Choroid plexus epithelial cell (primary cell): ENCODE data around the gene INSIG1.
A peak's percentile ranks its signal among the peaks of the same experiment; 100 is the strongest.

Experiments
- DNase-seq: peaks from one replicate; pipeline ENCODE4 v3.0.0-alpha.2; 2010; ENCODE audit warnings: low read depth
- H3K4me3 ChIP-seq: 2 replicates; pipeline ENCODE4 v1.5.1; 2011; ENCODE audit warnings: low read depth, mild to moderate bottlenecking, control low read depth, low read length, moderate library complexity
- CTCF ChIP-seq: conservative IDR thresholded peaks from 2 replicates; pipeline ENCODE4 v1.5.1; 2011; ENCODE audit warnings: low read depth, mild to moderate bottlenecking, control low read depth, inconsistent platforms, low read length, moderate library complexity

INSIG1 gene

GRCh38 chr7:155296006-155296787 is 1.5 kb upstream of the INSIG1 start:
- DNase-seq = no peak
- H3K4me3 ChIP-seq = peak overlapping the region; percentile 66
- TF ChIP-seq CTCF = no peak

- H3K4me3 ChIP-seq = peak overlapping the region; percentile 66
- TF ChIP-seq CTCF = no peak
- peak; percentile 75 for DNase-seq
These were observed 726 bp upstream of the INSIG1 start for GRCh38 chr7:155296788-155297516.

- no peak for TF ChIP-seq CTCF
- peak overlapping the region; percentile 72 for H3K4me3 ChIP-seq
- no peak for DNase-seq
These were observed 683 bp downstream of the INSIG1 start for GRCh38 chr7:155298288-155298833.

- no peak for TF ChIP-seq CTCF
- DNase-seq = peak; percentile 98
- peak overlapping the region; percentile 72 for H3K4me3 ChIP-seq
These were observed 1.3 kb downstream of the INSIG1 start for GRCh38 chr7:155298834-155299534.

GRCh38 chr7:155299535-155300202 is 2.0 kb downstream of the INSIG1 start:
- peak overlapping the region; percentile 72 for H3K4me3 ChIP-seq
- TF ChIP-seq CTCF = no peak
- DNase-seq = peak; percentile 62

- no peak for TF ChIP-seq CTCF
- DNase-seq = no peak
- peak overlapping the region; percentile 17 for H3K4me3 ChIP-seq
These were observed 3.2 kb downstream of the INSIG1 start for GRCh38 chr7:155300641-155301452.
